Gastroesophageal sphincter (tissue), 4 donors: ENCODE results near the gene HSBP1L1. TPM values are rescaled to one million over a fixed set of nuclear protein-coding genes. Genes with fewer than 3 reads are reported as not detected.
A peak's percentile ranks its signal among the peaks of the same experiment; 100 is the strongest.

Experiments used
- ATAC-seq: fragments of 150-250 bp; one replicate; pipeline ENCODE4 v1.9.1; 2016; ENCODE audit warnings: mild to moderate bottlenecking, moderate library complexity
- H3K27ac ChIP-seq, 4 donors: fragments of 200-600 bp; sonication (generic) in 3 of 4; 1 replicate in 3 of 4; 2 replicates in 1 of 4; pipeline ENCODE4 v1.5.1; 2016 to 2019
- H3K27me3 ChIP-seq: fragments of 200-600 bp; sonication (generic); one replicate; pipeline ENCODE4 v1.5.1; 2019
- H3K36me3 ChIP-seq, 2 donors: fragments of 200-600 bp; sonication (generic); one replicate each; pipeline ENCODE4 v1.5.1; 2019; ENCODE audit warnings: control low read depth in 1 of 2
- H3K4me1 ChIP-seq, 3 donors: fragments of 200-600 bp; sonication (generic); 1 replicate in 2 of 3; 2 replicates in 1 of 3; pipeline ENCODE4 v1.5.1; 2016 to 2019; ENCODE audit warnings: control low read depth in 2 of 3
- H3K4me3 ChIP-seq, 2 donors: fragments of 200-600 bp; sonication (generic); one replicate each; pipeline ENCODE4 v1.5.1; 2019; ENCODE audit warnings: mild to moderate bottlenecking in 1 of 2, moderate library complexity in 1 of 2
- H3K9me3 ChIP-seq, 3 donors: fragments of 200-600 bp; sonication (generic); one replicate each; pipeline ENCODE4 v1.5.1; 2017 to 2019; ENCODE audit warnings: control low read depth in 2 of 3
- EP300 ChIP-seq: sonication (generic); formaldehyde crosslinking; IDR thresholded peaks from one replicate; pipeline ENCODE4 v1.6.1; 2017; ENCODE audit warnings: antibody characterized with exemption, mild to moderate bottlenecking
- POLR2A ChIP-seq, 2 donors: fragments of 450-650 bp; IDR thresholded peaks; one replicate each; pipeline ENCODE4 v1.6.1; 2017; ENCODE audit warnings: antibody characterized with exemption in 2 of 2, mild to moderate bottlenecking in 2 of 2, moderate library complexity in 1 of 2
- POLR2AphosphoS5 ChIP-seq: sonication (generic); formaldehyde crosslinking; IDR thresholded peaks from one replicate; pipeline ENCODE4 v1.6.1; 2017; ENCODE audit warnings: antibody characterized with exemption
- WGBS, 2 donors: methylation state at CpG; one replicate each; pipeline ENCODE4 v1.1.5; 2018; ENCODE audit warnings: low coverage in 1 of 2; 5-methylcytosine and 5-hydroxymethylcytosine counted together
- total RNA-seq, 4 donors: library from RNA; depleted of rRNA; stranded (reverse); fragments of >200 nt; gene quantifications; one replicate each; pipeline ENCODE4 v1.1.0, GENCODE V29; 2016
- TF ChIP-seq, protein P1 (sequence below), 4 experiments: fragments of 200-600 bp in 2 of 4; fragments of 450-650 bp in 2 of 4; sonication (generic) in 1 of 4; IDR thresholded peaks; one replicate each; pipeline ENCODE4 v1.5.1; 2017 to 2019; ENCODE audit warnings: antibody characterized with exemption in 4 of 4, mild to moderate bottlenecking in 2 of 4, moderate library complexity in 2 of 4

Gene HSBP1L1
- total RNA-seq, 4 donors from 2014 or later, result 3.2 to 23.8 (median 12.4) TPM

DNA sequence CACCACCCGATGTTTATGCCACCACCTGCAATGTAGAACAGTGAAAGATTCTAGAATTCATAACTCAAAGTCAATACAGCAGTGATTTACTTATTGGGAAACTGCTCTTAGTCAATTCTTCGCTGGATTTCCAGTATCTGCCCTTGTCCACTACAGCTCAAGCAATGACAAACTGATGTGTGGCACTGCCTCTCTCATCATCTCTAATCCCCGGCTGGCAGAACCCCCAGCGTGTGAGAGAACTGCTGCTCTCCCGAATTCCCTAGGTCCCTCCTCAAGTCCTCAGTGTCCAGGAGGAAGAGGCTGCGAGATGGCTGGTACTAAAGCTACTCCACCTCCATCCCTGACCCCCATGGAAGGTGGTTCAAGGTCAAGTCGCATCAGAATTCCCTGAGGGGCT is 22.3 kb downstream of the HSBP1L1 start:
- TF ChIP-seq POLR2A (IDR thresholded peaks at IDR 0.05), result no peak
- TF ChIP-seq EP300, result no peak
- no peak for TF ChIP-seq POLR2AphosphoS5
- TF ChIP-seq, protein P1, sequence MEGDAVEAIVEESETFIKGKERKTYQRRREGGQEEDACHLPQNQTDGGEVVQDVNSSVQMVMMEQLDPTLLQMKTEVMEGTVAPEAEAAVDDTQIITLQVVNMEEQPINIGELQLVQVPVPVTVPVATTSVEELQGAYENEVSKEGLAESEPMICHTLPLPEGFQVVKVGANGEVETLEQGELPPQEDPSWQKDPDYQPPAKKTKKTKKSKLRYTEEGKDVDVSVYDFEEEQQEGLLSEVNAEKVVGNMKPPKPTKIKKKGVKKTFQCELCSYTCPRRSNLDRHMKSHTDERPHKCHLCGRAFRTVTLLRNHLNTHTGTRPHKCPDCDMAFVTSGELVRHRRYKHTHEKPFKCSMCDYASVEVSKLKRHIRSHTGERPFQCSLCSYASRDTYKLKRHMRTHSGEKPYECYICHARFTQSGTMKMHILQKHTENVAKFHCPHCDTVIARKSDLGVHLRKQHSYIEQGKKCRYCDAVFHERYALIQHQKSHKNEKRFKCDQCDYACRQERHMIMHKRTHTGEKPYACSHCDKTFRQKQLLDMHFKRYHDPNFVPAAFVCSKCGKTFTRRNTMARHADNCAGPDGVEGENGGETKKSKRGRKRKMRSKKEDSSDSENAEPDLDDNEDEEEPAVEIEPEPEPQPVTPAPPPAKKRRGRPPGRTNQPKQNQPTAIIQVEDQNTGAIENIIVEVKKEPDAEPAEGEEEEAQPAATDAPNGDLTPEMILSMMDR (IDR thresholded peaks at IDR 0.05), result no peak
- Histone ChIP-seq H3K4me1 (peaks cover 0 to 53% (median 15%) of the 10 kb centered on the region in 3 donors), H3K27me3 (no peaks in the 10 kb centered on the region), H3K36me3 (peaks cover 0 to 25% of the 10 kb centered on the region in 2 donors), H3K4me3 (peak overlapping the region in 1 of 2 donors; percentile 94), H3K27ac (peak overlapping the region in 1 of 4 donors; percentile 99), H3K9me3 (no peaks in the 10 kb centered on the region)
- no peak for ATAC-seq
- 86% methylated on average over 2 of the region's 7 CpGs; no CpG with 5 or more reads in 1 of the 2 donors for WGBS, 2 donors

DNA sequence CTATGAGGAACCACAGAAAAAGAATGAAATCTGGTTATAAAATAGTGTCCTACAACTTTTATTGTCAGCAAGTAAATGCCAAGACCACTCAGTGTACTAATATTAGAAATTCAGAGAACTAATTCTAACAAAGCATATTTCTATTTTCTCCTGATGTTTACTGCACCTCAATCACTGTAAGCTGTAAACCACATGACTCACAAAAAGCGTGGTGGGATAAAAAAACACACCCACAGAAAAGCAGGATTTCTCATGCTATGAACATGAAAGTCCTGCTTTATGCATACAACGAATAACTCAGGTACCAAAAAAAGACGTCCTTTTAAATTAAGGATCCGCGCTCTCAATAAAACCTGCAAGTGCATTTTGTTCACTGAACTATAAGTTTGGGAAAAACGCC is 23.1 kb downstream of the HSBP1L1 start:
- H3K9me3 ChIP-seq, result no peaks in the 10 kb centered on the region
- peaks cover 0 to 25% of the 10 kb centered on the region in 2 donors for H3K36me3 ChIP-seq
- H3K4me3 ChIP-seq, result peak overlapping the region; percentile 84 to 94
- ATAC-seq, result no peak
- whole genome bisulfite sequencing, 2 donors, result 0% methylated on average over 5 to 6 of the region's 6 CpGs
- peak overlapping the region in 3 of 4 donors; percentile 90 to 99 (median 98) for H3K27ac ChIP-seq
- no peaks in the 10 kb centered on the region for H3K27me3 ChIP-seq
- H3K4me1 ChIP-seq, result peaks cover 0 to 44% (median 15%) of the 10 kb centered on the region in 3 donors
- TF ChIP-seq POLR2AphosphoS5 (no peak), EP300 (no peak), POLR2A (IDR thresholded peaks at IDR 0.05) (no peak)
- TF ChIP-seq, protein P1 (IDR thresholded peaks at IDR 0.05), result no peak

DNA sequence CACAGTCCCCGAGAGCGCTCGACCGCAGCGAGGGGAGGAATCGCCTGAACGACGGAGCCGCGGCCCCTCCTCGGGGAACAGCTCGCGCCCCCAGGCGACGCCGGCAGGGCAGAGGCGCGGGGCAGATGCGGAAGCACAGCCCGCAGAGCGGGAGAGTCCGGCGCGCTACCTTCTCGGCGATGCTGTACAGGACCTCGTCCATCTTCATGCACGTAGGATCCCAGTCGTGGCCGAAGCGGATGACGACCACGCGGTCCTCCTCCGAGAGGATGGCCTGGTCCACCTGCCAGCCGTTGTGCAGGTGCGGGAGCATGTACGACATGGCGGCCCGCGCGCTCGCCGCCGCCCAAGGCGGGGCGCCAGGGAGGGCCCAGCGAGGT is 23.6 kb downstream of the HSBP1L1 start:
- peak; percentile 76 for ATAC-seq
- Histone ChIP-seq H3K36me3 (peaks cover 0 to 21% of the 10 kb centered on the region in 2 donors), H3K9me3 (no peaks in the 10 kb centered on the region), H3K4me3 (peak overlapping the region; percentile 84 to 94), H3K4me1 (peaks cover 0 to 39% (median 12%) of the 10 kb centered on the region in 3 donors), H3K27me3 (no peaks in the 10 kb centered on the region), H3K27ac (peak overlapping the region; percentile 90 to 99 (median 98))
- WGBS, 2 donors, result 0% methylated on average over 4 to 10 of the region's 48 CpGs
- TF ChIP-seq EP300, result no peak
- TF ChIP-seq POLR2AphosphoS5, result peak; percentile 2
- TF ChIP-seq, protein P1 (IDR thresholded peaks at IDR 0.05), result peak in 3 of 4 experiments; percentile 11 to 62 (median 27)
- TF ChIP-seq POLR2A (IDR thresholded peaks at IDR 0.05), result no peak

DNA sequence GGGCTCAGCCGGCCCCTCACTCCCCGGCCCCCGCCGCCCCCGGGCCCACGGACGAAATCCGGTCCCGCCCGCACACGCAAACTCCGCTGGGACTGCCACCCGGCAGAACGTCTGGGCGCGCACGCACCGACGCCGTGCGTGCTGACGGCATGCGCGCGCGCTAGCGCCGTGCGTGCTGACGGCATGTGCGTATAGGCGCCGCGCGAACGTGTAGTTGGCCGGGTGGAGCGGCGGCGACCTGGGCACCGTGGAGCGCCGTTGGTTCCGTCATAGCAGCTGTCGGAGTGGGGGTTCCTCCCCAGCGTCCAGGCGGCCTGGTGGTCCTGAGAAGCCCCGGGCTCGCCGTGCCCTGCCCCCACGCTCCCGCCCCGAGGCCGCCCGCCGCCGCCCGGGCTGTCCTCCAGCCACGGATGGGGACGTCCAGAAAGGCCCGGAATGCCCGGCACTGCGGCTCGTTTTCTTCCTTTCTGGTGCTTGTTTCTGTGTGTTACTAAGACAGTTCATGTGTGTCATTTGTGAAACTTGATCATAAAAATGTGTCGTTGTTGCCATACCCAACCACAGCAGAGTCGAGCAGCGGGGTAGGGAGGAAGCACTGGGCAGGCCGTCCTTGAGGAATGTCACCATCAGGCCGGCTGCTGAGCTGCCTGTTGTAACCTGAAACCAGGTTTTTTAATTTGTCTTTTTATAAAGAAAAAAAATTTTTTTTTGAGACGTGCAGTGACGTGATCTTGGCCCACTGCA is 24.2 kb downstream of the HSBP1L1 start, which contains the start of gene TXNL4A:
Gene TXNL4A (minus strand): TSS at position 113 of the 744 bp plus-strand sequence. CDS start 171 bp downstream, outside the sequence.
- Histone ChIP-seq H3K27ac (peak within 1 kb of the TSS; percentile 90 to 99 (median 98)), H3K4me1 (peaks cover 0 to 37% (median 12%) of the 10 kb centered on the region in 3 donors), H3K9me3 (no peaks in the 10 kb centered on the region), H3K36me3 (peaks cover 0 to 21% of the 10 kb centered on the region in 2 donors), H3K27me3 (no peaks in the 10 kb centered on the region), H3K4me3 (peak within 1 kb of the TSS; percentile 84 to 94)
- ATAC-seq, result peak; percentile 97
- WGBS, 2 donors, result 0 to 1% methylated on average over 7 of the region's 71 CpGs
- TF ChIP-seq POLR2AphosphoS5, result peak; percentile 92
- peak; percentile 85 to 96 for TF ChIP-seq POLR2A (IDR thresholded peaks at IDR 0.05)
- no peak for TF ChIP-seq EP300
- TF ChIP-seq, protein P1 (IDR thresholded peaks at IDR 0.05), result no peak
